Nephron (organoid): ENCODE measurements around the gene UMPS.
A peak's percentile ranks its signal among the peaks of the same experiment; 100 is the strongest.
"Not testable (repeated sequence)": the region's sequence is repeated elsewhere in the genome, so short reads cannot be mapped to it uniquely, and the experiment has no call there.

Source experiments
- H3K27ac Mint-ChIP-seq, 3 experiments: 2 replicates each; pipeline ENCODE4 v1.8.0; 2020; ENCODE audit warnings: mixed read lengths in 3 of 3, mild to moderate bottlenecking in 2 of 3, moderate library complexity in 1 of 3
- H3K27me3 Mint-ChIP-seq: 2 replicates; pipeline ENCODE4 v1.8.0; 2021; ENCODE audit warnings: low read depth, mild to moderate bottlenecking, moderate library complexity, mixed read lengths
- H3K36me3 Mint-ChIP-seq: 2 replicates; pipeline ENCODE4 v1.8.0; 2020; ENCODE audit warnings: low read depth, mixed read lengths
- H3K4me1 Mint-ChIP-seq: 2 replicates; pipeline ENCODE4 v1.8.0; 2020; ENCODE audit warnings: mixed read lengths
- H3K4me3 Mint-ChIP-seq, 3 experiments: 2 replicates each; pipeline ENCODE4 v1.8.0; 2020; ENCODE audit warnings: mild to moderate bottlenecking in 3 of 3, mixed read lengths in 3 of 3, moderate library complexity in 2 of 3
- H3K9me3 Mint-ChIP-seq: 2 replicates; pipeline ENCODE4 v1.8.0; 2020; ENCODE audit warnings: mixed read lengths
- TF ChIP-seq, protein P1 (sequence below), 3 experiments: fragments of 200-600 bp; sonication (generic); IDR thresholded peaks; one replicate each; pipeline ENCODE4 v1.5.0; 2021; ENCODE audit warnings: antibody characterized with exemption in 3 of 3; ENCODE audit not compliant: unreplicated experiment in 3 of 3

Gene UMPS

DNA sequence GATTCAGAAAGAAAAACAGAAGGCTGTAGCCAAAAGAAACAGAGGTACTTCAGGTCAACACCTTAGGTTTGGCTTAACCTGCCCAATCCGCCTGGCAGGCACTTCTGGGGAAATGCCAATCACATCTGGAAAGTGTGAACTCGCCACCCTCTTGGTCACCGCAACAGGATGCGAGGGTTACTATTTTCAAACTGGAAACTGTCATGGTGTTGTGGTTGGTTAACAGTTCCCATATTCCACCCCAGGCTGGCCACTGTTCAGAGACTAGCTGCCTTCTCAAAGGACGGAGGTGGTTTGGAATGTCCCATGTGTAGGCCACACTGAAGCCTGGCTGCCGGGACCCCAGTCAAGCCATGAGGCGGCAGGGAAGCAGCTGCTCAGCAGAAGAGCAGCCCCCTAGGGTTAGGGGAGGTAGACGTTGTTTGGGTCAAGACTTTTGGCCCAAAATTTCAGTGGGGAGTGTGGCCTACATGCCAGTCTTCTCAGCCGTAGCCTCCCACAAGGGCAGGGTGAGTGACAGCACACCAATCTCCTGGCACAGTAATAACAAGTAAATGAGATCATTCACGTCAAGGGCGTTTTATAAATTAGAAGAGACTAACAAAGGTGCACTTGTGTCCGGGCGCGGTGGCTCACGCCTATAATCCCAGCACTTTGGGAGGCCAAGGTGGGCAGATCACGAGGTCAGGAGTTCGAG is 54.6 kb downstream of the UMPS start:
- H3K27ac Mint-ChIP-seq, result peak overlapping the region in 1 of 3 experiments; percentile 69
- peaks cover 3% of the 10 kb centered on the region for H3K27me3 Mint-ChIP-seq
- no peaks in the 10 kb centered on the region for H3K9me3 Mint-ChIP-seq
- H3K4me1 Mint-ChIP-seq, result peaks cover 55% of the 10 kb centered on the region
- H3K36me3 Mint-ChIP-seq, result no peaks in the 10 kb centered on the region
- no peak overlapping the region for H3K4me3 Mint-ChIP-seq
- TF ChIP-seq, protein P1, sequence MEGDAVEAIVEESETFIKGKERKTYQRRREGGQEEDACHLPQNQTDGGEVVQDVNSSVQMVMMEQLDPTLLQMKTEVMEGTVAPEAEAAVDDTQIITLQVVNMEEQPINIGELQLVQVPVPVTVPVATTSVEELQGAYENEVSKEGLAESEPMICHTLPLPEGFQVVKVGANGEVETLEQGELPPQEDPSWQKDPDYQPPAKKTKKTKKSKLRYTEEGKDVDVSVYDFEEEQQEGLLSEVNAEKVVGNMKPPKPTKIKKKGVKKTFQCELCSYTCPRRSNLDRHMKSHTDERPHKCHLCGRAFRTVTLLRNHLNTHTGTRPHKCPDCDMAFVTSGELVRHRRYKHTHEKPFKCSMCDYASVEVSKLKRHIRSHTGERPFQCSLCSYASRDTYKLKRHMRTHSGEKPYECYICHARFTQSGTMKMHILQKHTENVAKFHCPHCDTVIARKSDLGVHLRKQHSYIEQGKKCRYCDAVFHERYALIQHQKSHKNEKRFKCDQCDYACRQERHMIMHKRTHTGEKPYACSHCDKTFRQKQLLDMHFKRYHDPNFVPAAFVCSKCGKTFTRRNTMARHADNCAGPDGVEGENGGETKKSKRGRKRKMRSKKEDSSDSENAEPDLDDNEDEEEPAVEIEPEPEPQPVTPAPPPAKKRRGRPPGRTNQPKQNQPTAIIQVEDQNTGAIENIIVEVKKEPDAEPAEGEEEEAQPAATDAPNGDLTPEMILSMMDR (IDR thresholded peaks at IDR 0.05; ENCODE audit: unreplicated experiment in 3 of 3), result no peak

DNA sequence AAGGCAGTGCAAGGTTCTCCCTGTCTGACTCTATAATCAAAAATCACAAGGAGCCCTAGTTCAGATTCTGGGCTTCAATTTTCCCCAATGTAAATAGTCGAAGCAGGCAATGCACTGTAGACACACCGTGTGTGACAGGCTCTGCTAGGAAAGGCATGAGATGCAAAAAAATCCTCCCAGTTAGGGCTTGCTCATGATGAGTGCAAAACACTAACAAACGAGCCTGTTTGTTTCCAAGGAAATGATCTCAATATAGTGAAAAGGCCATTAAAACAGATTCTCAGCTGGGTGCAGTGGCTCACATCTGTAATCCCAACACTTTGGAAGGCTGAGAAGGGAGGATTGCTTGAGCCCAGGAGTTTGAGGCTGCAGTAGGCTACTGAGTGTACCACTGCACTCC is 55.7 kb downstream of the UMPS start:
- Mint-ChIP-seq H3K27me3 (peaks cover 7% of the 10 kb centered on the region), H3K36me3 (peaks cover under 1% of the 10 kb centered on the region), H3K27ac (no peak overlapping the region), H3K4me1 (peaks cover 51% of the 10 kb centered on the region), H3K4me3 (no peak overlapping the region), H3K9me3 (no peaks in the 10 kb centered on the region)
- TF ChIP-seq, protein P1 (IDR thresholded peaks at IDR 0.05; ENCODE audit: unreplicated experiment in 3 of 3), result no peak

DNA sequence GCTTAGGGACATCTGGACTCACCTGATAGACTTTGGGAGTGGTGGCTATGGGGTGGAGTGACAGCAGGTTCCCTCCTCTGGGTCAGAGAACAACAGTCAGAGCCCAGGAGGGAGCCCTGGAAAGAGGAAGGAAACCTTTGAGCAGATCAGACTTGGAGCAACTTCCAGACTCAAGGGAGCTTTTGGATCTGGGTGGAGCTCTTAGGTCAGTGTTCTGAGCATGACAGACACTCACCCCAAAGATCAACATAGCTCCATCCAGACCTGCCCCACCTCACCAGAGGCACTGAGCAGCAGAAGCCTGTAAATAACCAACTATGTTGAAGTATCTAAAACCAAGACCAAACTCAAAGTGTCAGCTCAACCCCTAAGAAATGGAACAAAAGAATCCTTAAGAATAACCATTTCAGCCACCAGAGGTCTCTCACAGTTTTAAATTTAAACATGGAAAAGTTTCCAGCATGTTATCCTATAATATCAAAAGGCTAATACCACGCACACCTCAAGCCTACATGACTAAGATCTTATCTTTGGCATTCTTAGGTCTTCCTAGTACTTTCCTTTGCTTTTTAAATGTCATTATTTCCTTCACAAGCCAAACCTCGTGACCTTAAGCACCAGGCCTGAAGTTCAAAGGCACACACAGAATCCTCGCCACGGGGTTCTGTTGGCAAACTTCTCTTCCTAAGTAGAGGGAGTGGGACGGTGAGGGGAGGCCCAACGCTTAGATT is 56.4 kb downstream of the UMPS start:
- Mint-ChIP-seq H3K9me3 (no peaks in the 10 kb centered on the region), H3K4me1 (peaks cover 51% of the 10 kb centered on the region), H3K4me3 (no peak overlapping the region), H3K36me3 (peaks cover 5% of the 10 kb centered on the region), H3K27ac (peak overlapping the region; percentile 2 to 61 (median 24)), H3K27me3 (peaks cover 6% of the 10 kb centered on the region)
- TF ChIP-seq, protein P1 (IDR thresholded peaks at IDR 0.05; ENCODE audit: unreplicated experiment in 3 of 3), result peak in 2 of 3 experiments; percentile 38 to 47

DNA sequence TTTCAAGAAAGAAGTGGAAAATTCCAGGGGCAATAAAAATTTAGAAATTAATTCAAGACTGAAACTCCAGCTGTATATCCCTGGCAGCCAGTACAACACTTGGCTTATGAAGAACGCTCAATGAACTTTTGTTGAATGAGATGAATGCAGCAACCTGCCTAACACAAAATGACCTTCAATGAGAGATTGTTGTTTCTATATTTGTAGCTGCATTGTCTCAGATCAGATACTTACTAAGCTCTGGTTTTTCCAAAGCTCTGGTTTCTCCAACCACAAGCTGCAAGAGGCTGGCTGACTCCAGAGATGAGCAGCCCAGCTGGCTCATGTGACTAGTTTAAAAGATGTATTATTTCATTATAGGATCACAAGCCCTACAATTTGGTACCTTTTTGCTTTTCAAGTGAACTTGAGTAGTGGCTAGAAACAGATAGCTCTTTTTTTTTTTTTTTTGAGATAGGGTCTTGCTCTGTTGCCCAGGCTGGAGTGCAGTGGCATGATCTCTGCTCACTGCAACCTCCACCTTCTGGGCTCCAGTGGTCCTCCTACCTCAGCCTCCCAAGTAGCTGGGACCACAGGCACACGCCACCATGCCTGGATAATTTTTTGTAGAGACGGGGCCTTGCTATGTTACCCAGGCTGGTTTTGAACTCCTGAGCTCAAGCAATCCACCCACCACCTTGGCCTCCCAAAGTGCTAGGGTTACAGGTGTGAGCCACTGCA is 57.4 kb downstream of the UMPS start:
- H3K27me3 Mint-ChIP-seq, result peaks cover 4% of the 10 kb centered on the region
- peak overlapping the region in 2 of 3 experiments; percentile 24 to 61 for H3K27ac Mint-ChIP-seq
- TF ChIP-seq, protein P1 (IDR thresholded peaks at IDR 0.05; ENCODE audit: unreplicated experiment in 3 of 3), result no peak
- H3K4me1 Mint-ChIP-seq, result peaks cover 50% of the 10 kb centered on the region
- H3K4me3 Mint-ChIP-seq, result no peak overlapping the region
- H3K9me3 Mint-ChIP-seq, result no peaks in the 10 kb centered on the region
- peaks cover 5% of the 10 kb centered on the region for H3K36me3 Mint-ChIP-seq

DNA sequence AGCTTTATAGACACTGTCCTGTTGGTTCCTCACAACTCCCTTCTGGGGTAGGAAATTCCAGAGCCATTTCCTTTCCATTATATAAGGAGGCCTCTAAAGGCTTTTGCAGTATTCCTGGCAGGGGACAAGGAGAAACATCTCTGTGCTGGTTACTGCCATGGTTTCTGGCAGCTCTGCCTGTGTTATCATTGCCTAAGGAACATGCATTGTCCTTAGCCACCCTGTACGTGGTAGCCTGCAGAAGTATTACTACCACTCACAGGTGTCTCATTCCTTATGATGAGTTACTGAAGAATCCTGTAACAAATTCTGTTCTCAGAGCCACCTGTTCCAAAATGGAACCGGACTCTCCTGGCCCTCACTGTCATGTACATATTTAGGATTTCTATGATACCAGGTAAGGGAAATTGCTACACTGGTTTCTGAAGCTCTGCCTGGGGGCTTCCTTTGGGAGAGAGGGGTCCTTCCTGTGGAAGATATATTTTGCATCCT is 58.0 kb downstream of the UMPS start:
- no peak overlapping the region for H3K4me3 Mint-ChIP-seq
- no peaks in the 10 kb centered on the region for H3K9me3 Mint-ChIP-seq
- TF ChIP-seq, protein P1 (IDR thresholded peaks at IDR 0.05; ENCODE audit: unreplicated experiment in 3 of 3), result no peak
- peaks cover 53% of the 10 kb centered on the region for H3K4me1 Mint-ChIP-seq
- peak overlapping the region in 2 of 3 experiments; percentile 9 to 37 for H3K27ac Mint-ChIP-seq
- H3K27me3 Mint-ChIP-seq, result peaks cover 4% of the 10 kb centered on the region
- peaks cover 5% of the 10 kb centered on the region for H3K36me3 Mint-ChIP-seq

DNA sequence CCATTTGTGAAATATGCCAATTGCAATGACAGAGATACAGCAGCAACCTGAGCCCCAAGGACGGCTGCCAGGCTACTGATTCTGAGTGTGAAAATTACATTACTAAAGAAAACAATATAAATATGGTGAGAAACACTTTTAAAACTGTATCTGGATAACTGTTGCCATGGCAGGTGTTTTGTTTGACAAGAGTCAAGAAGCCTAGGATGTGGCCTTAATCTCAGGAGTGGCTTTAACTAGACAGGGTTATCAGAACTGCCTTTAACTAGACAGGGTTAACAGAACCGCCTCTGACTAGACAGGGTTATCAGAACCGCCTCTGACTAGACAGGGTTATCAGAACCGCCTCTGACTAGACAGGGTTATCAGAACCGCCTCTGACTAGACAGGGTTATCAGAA is 58.9 kb downstream of the UMPS start:
- not testable (repeated sequence) for H3K36me3 Mint-ChIP-seq, H3K27me3 Mint-ChIP-seq, H3K27ac Mint-ChIP-seq, H3K9me3 Mint-ChIP-seq, H3K4me3 Mint-ChIP-seq
- H3K4me1 Mint-ChIP-seq, result peaks cover 54% of the 10 kb centered on the region
